GM18517 (cell line): ENCODE measurements around the gene HES2.
"Not testable (repeated sequence)": the region's sequence is repeated elsewhere in the genome, so short reads cannot be mapped to it uniquely, and the experiment has no call there.

Experiments
- ATAC-seq: cut with Tn5 transposase; IDR thresholded peaks from one replicate; pipeline ENCODE4 v1.9.1; 2021; ENCODE audit warnings: mild to moderate bottlenecking, moderate library complexity; ENCODE audit not compliant: unreplicated experiment

Gene HES2

GRCh38 chr1:6391951-6392808 lies 27.5 kb downstream of the HES2 start:
- no peak for ATAC-seq

- ATAC-seq, result no peak
Observed at GRCh38 chr1:6389971-6390370, 29.7 kb downstream of the HES2 start.

- no peak for ATAC-seq
Observed at GRCh38 chr1:6386371-6386949, 33.3 kb downstream of the HES2 start.

DNA sequence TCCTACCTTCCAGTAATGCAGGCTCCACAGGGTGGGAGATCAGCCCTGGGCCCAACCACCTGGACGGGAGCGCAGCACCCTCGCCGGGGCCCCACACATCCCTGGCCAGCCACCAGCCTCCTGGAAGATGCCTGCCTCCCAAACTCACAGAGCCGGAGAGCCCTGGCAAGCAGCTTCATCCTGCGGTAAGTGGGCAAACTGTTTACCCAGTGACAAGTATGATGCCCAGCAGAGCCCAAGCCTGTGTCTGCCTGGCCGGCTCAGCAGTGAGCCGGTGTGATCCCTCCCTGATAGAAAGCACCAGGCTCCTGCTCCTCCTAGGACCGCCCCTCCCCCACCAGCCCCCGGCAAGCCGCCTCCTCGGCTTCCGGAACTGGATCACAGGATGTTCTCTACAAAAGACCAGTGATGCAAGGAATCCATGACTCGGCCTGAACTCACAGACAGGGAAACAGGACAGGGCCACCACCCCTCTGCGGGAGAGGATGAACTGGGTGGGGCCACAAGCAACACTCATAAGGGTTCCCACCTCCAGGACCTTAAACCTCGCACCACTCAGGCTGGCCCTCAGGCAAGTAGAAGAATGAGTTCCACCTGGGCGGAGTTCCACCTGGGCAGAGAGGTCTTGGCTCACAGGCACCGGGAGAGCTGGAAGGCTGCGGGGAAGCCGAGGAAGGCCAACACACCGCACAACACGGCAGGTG lies 34.1 kb downstream of the HES2 start:
- no peak for ATAC-seq

- no peak for ATAC-seq
Observed at GRCh38 chr1:6384962-6385361, 34.8 kb downstream of the HES2 start.

- no peak for ATAC-seq
Observed at GRCh38 chr1:6384135-6384534, 35.6 kb downstream of the HES2 start.

DNA sequence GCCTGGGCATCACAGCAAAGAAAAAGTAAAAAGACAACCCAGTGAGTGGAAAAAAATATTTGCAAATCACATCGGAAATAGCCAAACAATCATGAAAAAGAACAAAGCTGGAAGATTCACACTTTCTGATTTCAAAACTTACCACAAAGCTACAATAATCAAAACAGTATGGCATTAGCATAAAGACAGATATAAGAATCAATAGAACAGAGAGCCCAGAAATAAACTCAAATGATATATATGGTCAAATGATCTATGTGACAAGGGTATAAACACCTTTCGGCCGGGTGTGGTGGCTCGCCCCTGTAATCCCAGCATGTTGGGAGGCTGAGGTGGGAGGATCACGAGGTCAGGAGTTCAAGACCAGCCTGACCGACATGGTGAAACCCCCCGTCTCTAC lies 39.7 kb downstream of the HES2 start:
- ATAC-seq, result no peak

DNA sequence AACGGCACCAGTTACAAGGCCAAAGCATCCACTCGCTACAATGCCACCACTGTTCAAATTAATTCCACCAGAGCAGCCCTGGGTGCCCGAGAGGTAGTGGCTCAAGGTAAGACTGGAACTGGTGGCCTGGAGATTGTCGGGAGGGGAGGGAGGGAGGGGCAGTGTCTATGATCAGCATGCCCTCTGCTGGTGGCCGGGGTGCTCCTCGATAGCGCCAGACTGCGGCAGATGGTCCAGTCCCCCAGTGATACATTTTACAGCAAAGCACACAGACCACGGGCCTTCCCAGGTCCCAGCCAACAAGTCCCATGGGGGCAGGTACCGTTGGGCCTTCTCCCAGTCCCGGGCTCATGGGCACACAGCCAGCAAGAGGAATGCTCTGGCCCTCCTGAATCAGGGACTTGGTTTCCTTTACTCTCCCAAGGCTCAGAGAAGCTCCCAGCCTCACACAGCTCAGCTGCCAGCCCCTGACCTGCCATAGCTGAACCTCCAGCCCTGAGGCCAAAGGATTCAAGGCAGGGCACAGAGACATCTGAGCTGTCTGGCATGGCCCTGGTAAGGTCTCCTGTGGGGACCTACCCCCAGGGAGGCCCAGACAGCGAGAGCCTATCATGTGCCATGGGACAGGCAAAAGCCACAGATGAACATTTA lies 41.5 kb downstream of the HES2 start:
- no peak for ATAC-seq

GRCh38 chr1:6373961-6374720 lies 45.6 kb downstream of the HES2 start:
- ATAC-seq, result no peak

DNA sequence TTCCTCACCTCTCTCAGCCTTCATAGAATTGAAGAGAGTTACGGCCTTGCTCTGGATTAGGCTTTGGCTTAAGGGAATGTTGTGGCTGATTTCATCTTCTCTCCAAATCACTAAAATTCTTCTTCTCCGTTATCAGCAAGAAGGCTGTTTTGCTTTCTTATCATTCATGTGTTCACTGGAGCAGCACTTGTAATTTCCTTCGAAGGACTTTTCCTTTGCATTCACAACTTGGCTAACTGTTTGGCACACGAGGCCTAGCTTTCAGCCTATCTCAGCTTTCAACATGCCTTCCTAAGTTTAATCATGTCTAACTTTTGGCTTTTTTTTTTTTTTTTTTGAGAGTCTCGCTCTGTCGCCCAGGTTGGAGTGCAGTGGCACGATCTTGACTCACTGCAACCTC lies 47.5 kb downstream of the HES2 start:
- not testable (repeated sequence) for ATAC-seq

DNA sequence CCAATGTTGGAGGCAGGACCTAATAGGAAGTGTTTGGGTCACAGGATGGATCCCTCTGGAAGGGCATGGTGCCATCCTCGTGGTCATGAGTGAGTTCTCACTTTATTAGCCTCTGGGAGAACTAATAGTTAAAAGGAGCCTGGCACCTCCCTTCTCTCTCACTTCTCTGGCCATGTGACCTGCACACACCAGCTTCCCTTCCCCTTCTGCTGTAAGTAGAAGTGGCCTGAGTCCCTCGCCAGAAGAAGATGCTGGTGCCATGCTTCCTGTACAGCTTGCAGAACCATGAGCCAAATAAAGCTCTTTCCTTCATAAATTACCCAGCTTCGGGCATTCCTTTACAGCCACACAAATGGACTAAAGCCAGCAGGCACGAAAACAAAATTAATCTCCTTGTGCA lies 49.7 kb downstream of the HES2 start:
- ATAC-seq, result no peak

DNA sequence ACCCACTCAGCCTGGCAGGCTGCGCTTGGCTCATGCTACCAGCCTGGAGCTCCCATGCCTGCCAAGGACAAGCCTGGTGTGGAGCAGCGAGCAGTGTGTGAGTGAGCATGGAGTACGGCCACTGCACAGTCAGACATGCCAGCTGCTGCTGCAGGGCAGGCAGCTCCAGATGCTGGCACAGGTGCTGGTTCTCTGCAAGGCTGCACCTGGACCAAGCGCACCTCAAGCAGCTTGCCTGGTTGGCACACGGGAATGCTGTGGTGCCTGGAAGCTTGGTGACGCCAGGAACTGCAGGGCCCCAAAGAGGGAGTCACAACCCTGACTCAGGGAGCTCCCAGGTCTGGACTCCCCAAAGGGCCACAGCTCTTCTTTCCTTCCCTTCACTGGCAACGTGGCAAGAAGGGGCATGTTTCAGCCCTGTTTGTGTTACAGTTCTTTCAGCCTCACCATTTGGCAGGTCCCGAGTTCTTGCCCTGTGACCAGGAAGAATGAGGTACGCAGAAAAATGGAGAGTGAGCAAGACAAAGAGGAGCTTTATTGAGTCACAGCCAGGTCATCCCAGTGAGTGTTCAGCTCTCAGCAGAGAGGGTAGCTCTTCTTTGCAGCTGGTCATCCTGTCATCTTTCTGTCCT lies 52.2 kb downstream of the HES2 start:
- ATAC-seq, result no peak

DNA sequence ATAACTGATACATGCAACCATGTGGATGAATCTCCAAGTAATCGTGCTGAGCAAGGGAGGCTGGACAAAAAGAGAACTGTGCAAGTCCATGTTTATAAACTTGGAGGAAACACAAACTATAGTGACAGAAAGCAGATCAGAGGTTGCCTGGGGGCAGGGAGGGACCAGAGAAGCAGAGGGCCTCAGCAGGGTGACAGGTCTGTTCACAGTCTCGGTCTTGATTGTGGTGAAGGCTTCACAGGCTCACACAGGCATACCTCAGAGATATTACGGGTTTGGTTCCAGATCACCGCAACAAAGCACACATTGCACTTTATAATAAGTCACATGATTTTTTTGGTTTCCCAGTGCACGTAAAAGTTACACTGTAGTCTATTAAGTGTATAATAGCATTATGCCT lies 54.7 kb downstream of the HES2 start:
- no peak for ATAC-seq

DNA sequence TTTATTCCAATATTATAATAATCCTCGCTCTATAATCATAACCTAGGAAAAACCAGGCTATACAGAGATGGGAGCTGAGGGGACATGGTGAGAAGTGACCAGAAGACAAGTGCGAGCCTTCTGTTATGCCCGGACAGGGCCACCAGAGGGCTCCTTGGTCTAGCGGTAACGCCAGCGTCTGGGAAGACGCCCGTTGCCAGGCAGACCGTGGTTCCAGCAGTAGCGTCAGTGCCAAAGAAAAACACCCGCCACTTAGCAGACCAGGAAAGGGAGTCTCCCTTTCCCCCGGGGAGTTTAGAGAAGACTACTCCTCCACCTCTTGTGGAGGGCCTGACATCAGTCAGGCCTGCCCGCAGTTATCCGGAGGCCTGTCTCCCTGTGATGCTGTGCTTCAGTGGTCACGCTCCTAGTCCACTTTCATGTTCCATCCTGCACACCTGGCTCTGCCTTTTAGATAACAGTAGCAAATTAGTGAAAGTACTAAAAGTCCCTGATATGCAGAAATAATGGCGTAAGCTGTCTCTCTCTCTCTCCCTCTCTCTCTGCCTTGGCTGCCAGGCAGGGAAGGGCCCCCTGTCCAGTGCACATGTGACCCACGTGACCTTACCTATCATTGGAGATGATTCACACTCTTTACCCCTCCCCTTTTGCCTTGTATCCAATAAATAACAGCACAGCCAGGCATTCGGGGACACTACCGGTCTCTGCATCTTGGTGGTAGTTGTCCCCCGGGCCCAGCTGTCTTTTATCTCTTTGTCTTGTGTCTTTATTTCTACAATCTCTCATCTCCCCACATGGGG lies 56.4 kb downstream of the HES2 start:
- not testable (repeated sequence) for ATAC-seq
